SW480 (cell line): ENCODE results near the gene MESP2.

ENCODE experiments used
- DNase-seq: peaks from one replicate; pipeline ENCODE4 v3.0.0-alpha.2; 2016; ENCODE audit warnings: low spot score

The MESP2 gene

DNA sequence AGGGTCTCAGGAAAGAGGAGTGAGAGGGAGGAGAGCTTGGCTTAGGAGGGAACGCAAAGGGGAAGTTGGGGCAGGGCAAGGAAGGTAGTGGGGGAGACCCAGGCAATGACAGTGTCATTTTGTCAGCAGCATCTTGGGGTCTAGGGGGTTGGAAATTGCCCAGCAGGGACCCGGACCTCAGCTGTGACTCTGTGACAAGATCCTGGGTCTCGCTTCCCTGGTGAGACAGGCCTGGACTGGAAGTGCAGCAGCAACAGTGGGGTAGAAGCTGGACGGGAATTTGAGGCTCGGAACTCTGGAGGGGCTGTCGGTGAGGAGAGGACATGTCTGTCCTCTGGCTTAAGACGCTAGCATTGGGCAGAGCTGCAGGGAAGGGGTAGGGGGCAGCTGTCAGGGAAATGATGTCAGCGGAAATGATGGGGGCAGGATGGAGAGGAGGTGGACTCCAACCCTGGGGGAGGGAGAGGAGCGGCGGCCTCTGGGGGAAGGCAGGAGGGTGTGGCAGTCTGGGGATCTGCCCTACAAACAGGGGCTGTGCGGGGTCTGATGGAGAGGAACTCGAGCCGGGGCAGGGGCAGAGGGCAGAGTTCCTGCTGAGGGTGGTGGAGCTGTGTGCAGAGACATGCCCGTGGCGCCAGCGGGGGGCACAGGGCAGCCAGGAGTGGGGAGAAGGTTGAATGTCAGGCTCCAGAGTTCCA, 26.2 kb downstream of the MESP2 start:
- no peak for DNase-seq

GRCh38 chr15:89802986-89803824, 27.1 kb downstream of the MESP2 start:
- DNase-seq = no peak

GRCh38 chr15:89803941-89804800, 28.0 kb downstream of the MESP2 start:
- no peak for DNase-seq

- DNase-seq = no peak
Observed at GRCh38 chr15:89805241-89806209, 29.4 kb downstream of the MESP2 start.

DNA sequence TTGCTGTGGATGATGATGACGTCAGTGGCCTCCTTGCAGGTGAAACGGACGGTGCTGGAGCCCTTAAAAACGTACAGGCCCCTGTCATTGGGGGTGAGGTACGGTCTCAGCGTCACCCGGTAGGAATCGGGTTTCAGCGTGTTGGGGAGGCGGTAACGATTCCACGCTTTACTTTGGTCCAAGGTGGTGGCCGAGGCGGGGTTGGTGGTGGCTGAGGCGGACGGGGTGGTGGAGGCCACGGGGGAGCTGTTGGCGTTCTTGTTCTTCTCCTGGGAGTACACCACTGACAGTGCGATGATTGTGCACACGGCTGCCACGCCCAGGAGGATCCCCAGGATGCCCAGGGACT, 30.1 kb downstream of the MESP2 start:
- DNase-seq = no peak

- no peak for DNase-seq
Observed at GRCh38 chr15:89806559-89807550, 30.7 kb downstream of the MESP2 start.

- DNase-seq = no peak
Observed at GRCh38 chr15:89807689-89808088, 31.6 kb downstream of the MESP2 start.

DNA sequence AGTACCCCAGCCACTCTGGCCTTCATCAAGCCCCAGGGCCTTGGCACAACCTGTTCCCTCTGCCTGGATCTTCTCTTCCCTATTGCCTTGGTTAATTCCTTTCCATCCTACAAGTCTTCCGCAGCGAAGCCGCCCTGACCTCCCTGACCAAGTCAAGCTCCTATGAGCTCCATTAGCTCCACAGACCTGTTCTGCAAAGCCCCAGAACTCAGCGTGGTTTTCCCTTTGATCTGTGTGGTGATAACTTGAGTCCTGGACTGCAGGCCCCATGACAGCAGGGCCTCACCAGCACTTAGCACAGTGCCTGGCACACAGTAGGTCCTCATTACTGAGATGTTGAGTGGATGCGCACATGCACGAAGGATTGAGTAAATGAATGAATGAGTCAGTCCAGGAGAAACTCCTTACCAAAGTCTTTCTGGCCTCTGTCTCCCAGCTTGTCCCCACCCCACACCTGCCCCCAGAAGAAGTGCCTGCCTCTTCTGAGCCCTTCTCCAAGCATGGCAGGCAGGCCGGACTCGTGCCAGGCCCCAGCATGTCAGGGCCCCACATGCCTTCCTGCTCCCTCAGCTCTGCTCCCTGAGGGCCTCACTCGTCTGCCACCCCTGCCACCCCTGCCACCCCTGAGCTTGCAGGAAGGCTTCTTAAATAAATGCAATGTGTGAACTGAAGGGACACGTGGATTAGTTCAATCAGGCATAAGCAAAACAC, 32.2 kb downstream of the MESP2 start:
- DNase-seq = no peak

GRCh38 chr15:89809093-89809786, 33.1 kb downstream of the MESP2 start:
- no peak for DNase-seq

- no peak for DNase-seq
Observed at GRCh38 chr15:89809787-89810148, 33.6 kb downstream of the MESP2 start.

DNA sequence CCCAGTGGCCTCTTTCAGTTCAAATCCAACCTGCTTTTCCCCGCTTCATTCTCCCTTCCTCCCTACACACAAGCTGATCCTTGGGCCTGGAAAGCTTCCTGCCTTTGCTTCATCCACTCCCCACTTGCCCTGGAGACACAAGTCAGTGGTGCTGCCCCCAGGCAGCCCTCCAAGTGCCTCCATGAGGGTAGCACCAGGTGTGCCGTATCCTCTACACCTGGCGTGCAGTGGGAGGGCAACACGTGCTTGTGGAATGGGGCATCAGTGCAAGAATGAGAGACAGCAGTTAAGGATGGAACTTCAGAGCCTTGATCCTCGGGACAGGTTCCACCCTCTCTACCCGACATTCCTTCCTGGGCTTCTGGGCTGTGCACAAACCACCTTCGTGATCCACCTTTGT, 34.7 kb downstream of the MESP2 start:
- DNase-seq = no peak

- no peak for DNase-seq
Observed at GRCh38 chr15:89812011-89812846, 36.1 kb downstream of the MESP2 start.

GRCh38 chr15:89812847-89813320, 36.8 kb downstream of the MESP2 start:
- no peak for DNase-seq

DNA sequence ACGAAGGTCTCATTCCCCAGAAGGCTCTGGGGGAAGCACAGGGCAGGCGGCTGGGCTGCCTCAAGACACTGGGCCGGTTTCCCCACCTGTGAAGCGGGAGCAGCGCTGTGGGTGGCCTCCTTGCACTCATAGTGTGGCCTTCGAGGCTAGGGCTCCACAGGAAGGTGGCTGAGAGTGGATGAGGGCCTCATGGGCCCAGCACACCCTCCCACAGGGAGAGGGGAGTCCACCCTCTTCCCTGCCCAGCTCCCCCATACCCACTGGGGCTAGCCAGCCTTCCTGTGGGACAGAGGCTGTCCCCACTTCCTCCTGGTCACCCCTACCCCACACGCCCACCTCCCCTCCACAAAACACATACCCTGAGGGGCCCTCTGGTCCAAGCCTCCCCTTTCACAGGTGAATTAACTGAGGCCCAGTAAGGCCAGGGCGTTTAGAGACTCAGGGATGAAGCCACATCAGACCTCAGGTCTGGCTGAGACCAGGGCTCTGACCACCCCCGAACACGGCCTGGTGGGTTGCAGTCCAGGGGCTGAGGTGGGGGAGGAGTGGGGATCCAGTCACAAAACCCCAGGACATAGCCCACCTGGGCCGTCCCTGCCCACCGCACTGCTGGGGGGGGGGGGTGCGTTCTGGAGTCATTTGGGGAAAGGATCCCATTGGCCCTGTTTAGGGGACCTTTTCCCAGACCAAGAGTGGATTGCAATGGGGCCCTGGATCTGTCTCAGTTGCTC, 37.4 kb downstream of the MESP2 start:
- no peak for DNase-seq

GRCh38 chr15:89814112-89814742, 38.1 kb downstream of the MESP2 start:
- DNase-seq = no peak

GRCh38 chr15:89815769-89816168, 39.6 kb downstream of the MESP2 start:
- no peak for DNase-seq
